Dermis blood vessel endothelial cell (primary cell): ENCODE data around the gene S100A6. TPM values are rescaled to one million over a fixed set of nuclear protein-coding genes. Genes with fewer than 3 reads are reported as not detected.
A peak's percentile ranks its signal among the peaks of the same experiment; 100 is the strongest.

ENCODE experiments used
- DNase-seq: peaks from one replicate; pipeline ENCODE4 v3.0.0; 2010
- total RNA-seq: library from RNA; depleted of rRNA; stranded (reverse); fragments of >200 nt; gene quantifications from 2 replicates; pipeline ENCODE4 v1.2.3, GENCODE V29; 2014

The S100A6 gene
- total RNA-seq, 1 donor from 2014 or later: 342 TPM

DNA sequence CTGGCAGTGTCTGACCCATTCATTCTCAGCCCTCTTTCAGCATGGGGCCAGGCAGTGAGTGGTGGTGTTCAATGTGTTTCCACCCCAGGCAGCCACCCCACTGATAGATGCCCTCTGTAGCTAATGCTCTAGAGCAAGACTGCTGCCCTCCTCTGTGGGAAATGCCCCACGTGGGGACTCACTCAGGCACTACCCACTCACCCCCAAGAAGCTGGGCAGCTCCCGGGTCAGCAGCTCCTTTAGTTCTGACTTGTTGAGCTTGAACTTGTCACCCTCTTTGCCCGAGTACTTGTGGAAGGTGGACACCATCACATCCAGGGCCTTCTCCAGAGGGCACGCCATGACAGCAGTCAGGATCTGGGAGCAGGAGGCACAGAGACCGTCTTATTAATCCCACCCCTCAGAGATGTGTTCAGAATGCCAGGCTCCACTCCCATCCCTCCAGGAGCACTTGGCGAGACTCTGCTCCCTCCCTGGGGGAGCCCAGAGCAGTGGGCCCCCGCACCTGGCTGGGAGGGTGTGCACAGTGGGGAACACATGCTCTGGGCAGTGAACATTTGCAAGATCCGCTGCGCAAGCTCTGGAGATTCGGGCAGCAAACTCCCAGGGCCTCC is 8.8 kb upstream of the S100A6 start:
- no peak for DNase-seq

DNA sequence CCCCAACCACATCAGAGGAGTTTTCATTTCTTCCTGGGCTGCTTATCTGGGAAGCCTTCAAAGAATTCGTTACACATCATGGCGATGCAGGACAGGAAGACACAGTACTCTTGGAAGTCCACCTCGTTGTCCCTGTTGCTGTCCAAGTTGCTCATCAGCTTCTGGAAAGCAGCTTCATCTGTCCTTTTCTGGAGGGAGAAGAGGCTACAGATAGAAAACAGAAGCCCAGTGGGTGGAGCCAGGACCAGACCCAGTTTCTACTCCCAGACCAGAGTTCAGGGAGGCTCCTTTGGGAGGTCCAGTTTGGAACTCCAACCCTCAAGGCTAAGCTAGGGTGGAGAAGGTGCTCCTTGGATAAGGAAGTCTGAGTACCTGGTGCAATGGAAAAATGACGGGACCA is 7.9 kb upstream of the S100A6 start:
- no peak for DNase-seq

DNA sequence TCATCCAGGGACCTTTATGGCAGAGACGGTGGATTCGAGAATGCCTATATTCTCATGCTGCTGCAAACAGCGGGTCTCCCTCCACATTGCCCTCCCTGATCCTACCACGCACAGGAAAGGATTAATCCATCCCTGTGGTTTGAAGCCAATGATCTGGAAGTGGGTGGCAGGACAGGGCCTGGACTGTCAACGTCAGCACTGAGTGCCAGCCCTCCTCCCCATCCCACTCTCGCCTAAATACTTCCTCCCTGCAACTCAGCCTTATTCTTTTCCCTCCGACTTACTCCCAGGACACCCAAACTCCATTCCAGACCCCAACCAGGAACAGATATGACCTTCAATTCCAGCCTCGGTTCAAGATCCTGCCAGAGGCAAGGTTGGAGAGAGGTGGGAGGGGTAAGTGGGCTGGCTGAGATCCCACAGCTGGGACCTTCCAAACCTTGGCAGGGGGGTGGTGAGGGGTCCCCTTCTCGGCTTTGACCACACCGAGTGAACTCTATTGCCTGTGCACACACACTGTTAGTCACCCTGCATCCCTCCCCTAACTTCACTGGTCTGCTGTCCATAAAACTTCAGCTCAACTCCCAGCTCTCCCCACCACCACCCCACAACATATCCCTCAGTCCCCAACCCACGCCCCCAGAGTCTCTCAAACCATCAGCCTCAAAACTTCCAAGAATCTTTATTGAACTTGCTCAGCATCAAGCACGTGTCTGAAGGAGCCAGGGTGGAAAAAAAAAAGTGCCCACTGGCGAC is 7.3 kb upstream of the S100A6 start:
- DNase-seq: no peak

DNA sequence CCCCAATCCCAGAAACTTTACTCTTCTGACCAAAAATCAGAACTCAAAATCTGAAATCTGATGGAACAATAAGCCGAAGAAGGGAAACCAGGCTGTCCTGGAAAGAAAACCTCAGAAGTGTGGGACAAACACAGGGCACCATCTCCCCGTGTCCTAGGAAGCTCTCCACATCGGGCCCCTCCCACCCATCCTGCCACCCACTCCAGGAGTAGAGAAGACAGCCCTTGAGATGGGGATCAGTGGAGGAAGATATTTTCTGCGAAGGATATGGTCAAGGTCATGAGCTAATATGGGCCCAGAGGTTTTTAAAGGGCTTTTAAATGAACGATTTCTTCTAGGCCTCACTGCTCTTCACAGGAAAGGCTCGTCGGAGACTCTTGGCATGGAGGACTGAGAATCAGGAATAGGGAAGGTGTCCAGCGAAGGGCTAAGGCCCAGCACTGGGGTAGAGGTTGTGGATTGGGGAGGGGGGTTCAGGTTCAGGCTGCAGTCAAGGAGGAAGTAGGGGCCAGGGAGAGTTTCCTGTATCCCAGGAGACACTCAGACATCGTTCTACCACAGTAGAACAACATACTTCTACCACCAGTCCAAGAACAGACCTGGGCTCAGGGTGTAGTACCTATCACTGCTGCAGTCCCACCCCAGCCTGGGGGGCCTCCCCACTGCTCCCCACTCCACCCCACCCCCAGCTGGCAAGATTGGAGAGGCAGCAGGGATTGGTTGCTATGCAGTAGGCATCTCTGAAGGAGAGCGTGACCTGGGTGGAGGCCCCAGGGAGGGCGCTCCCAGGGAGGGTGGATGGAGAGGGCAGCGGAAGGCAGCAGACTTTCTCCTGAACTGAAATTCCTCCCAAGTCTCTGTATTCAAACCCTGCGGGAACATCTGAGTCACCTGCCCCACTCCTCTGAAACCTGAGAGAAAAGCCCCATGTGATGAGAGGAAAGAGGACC is 6.1 kb upstream of the S100A6 start:
- no peak for DNase-seq

DNA sequence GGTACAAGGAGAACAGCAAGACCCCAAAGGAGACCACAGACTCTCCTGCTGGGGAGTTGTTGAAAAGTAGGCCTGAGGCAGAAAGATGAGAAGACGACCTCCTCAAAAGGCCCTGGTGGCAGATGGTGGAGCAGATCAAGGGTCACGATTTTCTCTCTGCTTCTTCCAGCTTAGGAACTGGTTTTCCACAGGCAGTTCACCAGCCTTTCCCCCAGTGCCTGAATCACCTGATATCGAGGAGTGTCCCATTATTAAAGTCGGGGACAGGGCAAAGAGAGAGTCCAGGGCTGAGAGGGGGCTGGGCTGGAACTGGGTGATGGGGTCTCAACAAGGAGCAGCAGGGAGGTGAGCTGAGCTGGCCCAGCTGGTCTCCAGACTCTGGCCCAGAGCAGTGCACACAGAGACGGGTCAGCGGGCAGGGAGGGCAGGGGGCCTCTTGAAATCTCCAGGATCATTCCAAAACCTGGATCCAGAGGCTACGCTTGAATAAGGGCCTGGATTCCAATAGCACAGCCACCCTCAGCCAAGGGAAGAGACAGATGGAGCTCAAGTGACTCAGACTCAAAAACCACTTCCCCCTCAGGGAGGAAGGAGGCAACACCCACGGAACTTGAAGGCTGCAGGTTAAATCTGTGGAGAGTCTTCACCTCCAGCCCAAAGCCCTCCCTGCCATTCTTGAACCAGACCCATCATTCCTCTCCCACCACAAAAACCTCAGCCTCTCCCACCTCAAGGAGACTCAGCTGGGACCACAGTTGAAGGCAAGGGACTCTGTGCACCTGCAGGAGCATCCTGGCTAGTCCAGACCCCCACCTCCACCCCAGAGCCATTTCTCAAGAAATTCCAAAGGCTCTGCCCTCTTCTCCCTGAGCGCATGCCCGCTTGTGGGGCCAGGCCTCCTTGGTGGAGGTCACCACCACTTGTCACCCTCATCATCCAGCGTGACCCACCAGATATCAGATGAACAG is 4.9 kb upstream of the S100A6 start, which contains the start of gene S100A5:
TSS of gene S100A5 (minus strand) at position 541 of the 968 bp plus-strand sequence. CDS start 743 bp downstream, outside the sequence.
- DNase-seq: no peak

DNA sequence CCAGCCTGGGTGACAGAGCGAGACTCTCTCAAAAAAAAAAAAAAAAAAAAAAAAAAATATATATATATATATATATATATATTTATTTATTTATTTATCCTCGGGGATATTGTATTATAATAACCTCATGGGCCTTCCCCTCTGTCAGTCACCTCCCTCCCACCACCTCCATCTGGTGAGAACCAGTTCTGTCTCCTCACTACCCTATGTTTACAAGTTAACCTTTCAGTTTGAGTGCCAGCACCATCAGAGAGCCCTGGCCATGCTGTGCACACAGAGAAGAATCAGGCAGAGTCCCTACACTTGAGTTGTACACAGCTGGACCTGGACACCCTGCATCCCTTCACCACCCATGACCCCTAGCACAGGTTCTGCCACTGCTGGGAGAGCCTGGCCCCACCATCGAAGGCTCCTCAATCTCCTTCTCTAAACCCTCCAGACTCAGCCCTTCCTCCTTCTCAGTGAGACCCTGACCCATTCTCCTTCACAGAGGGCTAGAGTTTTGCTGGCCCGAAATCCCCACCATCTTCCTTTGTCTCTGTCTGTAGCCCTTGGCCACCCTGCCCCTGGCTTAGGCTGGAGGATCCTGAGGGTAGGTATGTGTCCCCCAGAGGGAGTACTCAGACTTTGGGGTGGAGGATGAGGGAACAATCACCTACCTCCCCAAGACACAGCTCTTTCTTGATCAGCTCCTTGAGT is 3.8 kb upstream of the S100A6 start:
- no peak for DNase-seq

DNA sequence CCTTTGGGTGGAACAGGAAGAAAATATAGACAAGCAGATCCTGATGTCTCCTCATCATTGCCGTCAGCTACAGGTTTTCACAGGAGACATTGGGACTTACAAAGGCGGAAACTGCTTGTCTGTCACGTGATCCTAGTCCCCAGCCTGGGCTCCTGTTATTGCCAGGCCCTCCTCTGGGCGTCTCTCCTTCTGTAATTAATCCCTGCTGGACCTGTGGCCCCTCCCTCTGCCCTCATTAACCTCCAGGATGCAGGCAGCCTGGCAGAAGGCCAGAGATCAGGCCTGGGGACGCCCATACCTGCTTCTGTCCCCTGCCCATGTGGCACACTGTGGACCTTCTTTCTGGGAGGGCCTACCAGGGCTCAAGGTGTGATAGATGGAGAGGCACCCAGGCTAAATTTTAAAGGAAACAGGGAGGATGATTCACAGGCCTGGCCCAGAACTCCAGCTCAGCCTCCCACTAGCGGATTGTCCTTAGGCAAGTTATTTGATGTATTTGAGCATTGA is 2.6 kb upstream of the S100A6 start:
- DNase-seq: peak; percentile 50

DNA sequence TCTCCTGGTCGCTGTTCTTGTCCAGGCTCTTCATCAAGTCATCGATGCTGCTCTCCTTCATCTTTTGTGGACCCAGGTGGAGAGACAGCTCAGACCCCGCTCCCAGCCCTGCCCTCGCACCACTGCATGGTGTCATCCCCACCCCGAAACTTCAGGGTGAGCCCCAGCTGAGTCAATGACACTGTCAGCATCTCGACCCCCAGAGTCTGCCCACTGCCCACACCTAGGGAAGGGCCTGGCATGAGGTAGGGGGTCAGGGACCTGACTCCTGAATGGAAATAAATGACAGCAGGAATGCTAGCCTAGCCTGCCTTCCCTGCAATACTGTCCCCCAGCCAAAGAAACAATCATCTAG is 1.6 kb upstream of the S100A6 start:
- DNase-seq: no peak

DNA sequence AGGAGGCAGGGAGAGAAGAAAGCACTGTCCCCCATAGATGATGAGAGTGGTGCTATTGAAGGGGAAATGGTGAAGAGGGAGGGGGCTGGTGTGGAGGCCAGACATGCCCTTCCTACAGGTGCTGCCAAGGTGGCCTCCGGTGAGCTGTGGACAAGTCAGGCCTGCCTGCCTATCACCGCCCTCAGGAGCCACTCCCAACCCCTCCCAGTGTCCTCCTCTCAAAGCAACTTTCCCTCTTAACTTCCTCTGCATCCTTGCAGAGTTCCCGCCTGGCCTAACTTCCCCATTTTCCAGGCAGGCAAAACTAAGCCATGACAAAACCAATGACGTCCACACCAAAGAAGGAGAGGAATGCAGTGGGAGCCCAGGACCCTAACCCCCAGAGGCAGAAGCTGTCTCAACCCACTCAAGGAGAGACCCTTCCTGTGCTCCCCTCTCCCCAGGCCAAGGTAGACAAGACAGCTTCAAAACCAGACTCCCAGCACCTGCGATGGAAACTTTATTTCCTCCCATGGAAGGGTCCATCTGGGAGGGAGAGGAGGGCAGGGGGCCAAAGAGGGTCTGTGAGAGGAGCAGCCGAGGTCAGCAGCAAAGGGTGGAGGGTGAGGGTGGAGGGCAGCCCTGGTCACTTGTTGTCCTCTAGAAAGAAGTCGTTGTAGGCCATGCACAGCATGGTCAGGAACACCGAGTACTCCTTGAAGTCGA is 1.0 kb upstream of the S100A6 start:
- no peak for DNase-seq

DNA sequence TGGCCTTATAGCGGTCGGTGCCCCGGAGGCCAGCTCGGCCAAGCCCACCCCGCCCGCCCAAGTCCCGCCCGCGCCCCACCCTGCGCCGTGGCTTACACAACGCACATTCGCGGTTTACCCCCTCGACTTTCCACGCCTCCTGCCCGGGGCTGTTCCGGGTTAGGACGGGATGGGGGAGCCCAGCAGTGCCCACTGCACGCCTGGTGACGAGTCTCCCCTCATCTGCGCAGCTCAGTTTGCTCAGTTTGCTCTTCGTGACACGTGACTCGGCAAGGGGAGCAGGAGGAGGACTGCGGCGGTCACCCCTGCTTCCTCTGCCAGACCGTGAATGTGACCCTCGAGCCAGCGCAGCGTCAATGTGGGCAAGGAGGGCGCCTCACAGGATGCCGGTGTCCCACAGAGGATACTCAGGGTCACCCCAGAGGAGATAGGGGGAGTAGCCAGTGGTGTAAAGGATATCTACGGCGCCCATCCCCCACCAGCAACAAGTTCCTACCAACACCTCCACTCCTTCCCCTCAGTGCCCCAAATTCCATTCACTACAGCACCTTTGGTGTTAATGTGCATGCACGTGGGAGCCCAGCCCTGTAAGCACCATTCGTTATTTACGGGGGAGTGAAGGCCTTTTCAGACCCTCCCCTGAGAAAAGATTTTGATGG is 350 bp upstream of the S100A6 start:
- peak; percentile 79 for DNase-seq

DNA sequence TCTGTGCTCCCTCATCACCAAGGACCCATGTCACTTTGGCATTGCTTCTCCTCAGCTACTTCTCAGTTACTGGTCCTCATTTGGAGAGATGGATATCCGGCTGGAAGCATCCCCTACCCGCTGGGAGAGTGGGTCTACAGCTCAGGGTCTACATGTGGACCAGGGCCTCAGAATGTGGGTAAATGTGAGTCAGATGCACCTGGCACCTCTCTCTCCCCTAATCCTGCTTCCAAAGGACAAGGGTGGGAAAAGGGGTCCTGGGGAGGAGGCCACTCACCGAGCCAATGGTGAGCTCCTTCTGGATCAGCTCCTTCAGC is 908 bp downstream of the S100A6 start:
- DNase-seq: no peak

DNA sequence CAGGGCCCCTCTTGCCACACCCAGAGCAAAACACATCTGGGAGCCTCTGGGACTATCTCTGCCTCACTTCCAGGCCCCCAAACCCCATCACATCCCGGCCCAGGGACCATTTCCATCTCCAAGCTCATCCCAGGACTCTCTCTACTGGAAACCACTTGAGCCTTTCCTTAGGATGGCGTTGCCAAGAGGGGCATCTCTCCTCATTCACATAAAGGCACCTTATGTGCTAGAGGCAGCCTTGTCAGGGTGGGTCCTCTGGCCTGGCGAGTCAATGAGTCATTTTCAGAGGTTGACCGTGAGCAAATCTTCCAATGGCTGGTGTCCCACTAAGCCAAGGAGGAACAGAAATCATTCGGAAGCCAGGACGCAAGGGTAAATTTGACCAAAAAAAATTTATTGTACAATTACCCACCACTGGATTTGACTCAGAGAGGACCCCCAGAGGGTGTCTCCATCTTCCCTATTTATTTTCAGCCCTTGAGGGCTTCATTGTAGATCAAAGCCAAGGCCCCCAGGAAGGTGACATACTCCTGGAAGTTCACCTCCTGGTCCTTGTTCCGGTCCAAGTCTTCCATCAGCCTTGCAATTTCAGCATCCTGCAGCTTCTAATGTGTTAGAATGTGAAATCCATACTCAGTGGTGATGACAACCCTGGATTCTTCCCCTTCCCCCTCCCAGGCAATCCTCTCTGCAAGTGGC is 1.4 kb downstream of the S100A6 start:
- DNase-seq: peak; percentile 34

DNA sequence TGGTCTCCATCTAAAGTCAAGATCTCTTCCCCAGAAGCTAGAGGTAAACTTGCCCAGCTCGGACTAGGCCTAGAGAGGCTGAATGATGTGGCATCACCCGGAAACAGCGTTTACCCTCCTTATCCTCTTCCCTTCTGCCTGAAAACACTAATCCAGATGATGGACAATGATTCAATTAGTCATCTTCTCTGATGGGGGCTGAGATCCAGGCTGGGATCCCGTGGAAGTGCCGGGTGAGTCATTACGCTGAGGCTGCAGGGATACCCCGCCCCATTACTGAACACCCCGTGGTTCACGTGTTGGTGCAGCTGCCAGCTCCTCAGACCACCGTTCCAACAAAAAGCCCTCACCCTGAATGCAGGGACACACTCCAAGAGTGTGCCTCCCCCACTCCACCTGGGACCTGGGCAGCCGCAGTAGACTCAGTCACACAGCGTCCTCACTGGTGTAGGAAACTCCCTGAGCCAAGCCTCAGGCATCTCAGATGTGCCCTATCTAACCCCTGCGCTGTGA is 2.0 kb downstream of the S100A6 start:
- peak; percentile 89 for DNase-seq

DNA sequence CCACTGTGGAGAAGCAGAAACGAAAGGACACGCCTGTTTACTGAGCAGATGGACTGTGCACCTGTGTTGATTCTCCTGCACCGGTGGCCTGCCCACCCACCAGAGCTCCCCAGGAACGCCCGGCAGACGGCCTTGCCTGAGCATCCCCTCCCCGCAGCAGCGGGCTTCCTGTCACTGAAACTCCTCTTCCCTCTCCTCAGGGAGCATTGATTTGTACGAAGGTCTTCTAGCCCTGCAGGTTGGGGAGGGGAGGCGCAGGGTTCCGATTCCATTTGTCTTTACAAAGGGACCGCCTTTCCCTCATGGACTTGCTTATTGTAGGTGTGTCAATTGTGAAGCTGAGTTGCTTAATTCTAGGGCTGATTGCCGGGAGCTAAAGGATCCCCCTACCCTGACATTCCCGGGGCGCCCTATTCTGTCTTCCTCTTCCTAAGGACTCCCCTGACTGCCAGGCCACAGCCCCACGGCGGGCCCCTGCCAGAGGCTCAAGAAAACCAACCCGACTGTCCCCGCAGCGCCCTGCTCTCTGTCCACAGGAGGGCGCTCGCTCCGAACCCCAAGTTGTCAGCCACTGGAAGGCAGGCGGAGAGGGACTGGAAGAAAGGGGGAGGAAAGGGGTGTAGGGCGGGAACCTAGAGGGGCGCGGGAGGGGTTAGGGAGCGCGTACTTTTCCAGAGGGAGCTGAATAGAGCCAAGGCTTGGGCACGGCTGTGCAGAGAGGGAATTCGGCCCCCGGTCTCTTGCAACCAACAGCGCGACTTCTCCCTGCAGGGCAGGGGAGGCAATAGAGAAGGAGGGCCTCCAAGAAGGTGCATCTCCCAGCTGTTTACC is 2.8 kb downstream of the S100A6 start:
- peak; percentile 92 for DNase-seq

DNA sequence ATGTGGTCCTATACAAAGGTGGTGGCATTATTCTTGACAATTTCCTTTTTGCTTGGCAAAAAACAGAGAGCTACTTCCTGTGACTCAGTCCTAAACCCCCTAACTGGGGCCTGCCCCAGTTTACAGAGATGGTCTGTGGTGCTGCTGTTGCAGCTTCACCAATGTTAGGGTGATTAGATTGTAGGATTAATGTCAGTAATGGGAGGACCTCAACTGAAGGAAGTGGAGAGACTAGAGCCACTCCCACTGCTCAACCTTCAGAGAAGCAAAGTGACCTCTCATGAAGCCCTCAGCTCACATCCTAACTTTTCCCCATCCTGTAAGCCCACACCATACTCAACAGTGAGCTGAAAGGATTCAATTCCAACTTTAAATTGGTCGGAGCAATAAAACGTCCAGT is 3.6 kb downstream of the S100A6 start:
- peak; percentile 32 for DNase-seq

DNA sequence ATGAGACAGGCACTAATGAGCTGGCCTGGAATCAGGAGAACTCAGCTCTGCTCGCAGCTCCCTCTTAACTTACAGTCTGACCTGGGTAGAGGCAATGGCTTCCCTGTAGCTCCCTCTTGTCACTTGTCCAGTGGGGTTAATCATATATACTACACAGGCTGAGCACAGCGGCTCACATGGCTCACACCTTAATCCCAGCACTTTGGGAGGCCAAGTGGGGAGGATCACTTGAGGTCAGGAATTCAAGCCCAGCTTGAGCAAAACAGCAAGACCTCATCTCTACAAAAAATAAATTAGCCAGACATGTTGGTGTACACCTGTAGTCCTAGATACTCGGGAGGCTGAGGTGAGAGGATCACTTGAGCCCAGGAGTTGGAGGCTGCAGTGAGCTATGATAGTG is 4.2 kb downstream of the S100A6 start:
- no peak for DNase-seq

DNA sequence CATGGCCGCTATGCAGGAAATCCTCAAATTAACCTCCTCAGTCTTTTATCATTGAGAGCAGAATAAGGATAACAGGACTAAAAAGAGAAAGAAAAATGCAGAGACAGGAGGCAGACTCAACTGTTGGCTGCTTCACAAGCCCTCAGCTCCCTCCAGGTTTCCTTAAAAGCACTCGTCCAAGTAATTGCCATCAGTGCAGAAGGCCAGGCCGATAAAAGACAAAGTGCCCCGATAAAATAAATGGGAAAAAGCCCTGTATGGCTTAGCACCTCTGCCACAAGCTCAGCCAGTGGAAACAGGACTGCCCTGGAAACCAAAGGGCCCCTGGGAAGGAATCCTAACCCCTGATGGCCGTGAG is 8.1 kb downstream of the S100A6 start:
- no peak for DNase-seq

DNA sequence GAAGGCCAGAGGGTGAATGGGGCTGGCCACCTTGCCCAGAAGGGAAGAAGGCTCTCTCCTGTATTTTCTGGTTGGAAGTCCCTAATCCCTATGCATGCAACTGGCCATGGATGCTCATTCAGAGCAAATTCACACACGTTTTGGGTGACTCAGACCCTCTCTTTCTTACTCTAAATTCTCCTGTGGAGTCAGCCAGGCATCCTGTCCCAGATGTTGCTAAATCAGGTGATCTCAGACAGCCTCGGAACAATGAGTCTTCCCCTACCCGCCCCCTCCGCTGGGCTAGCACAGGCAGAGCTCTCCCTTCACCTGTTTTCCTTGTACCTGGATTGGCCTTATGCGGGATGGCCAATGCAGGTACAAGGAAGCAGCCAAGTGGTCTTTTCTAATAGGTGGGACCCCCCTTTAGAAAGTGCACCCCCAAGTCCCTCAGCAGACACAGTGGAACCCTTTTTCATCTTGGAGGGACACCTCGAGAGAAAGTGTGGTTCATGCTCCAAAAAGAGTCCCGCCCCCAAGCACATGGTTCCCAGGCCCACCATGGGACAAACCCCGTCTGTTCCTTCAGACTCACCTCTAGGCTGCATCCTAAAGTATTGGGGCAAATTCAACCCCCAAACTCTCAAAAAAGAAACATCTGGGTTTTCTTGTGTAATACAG is 8.6 kb downstream of the S100A6 start:
- DNase-seq: no peak
